HL-60 (cell line): ENCODE data around the gene CLSTN2.

ENCODE experiments used
- CTCF ChIP-seq: IDR thresholded peaks from one replicate; pipeline ENCODE4 v1.5.1; 2011; ENCODE audit warnings: low read length, control low read depth, inconsistent platforms; ENCODE audit not compliant: insufficient read depth
- GABPA ChIP-seq: IDR thresholded peaks from 2 replicates; pipeline ENCODE4 v1.6.1; 2012; ENCODE audit warnings: low read depth
- POLR2AphosphoS5 ChIP-seq: IDR thresholded peaks from 2 replicates; pipeline ENCODE4 v1.6.1; 2012; ENCODE audit warnings: low read depth

GRCh38 chr3:140093742-140094141 lies 158.8 kb downstream of the CLSTN2 start:
- TF ChIP-seq POLR2AphosphoS5 (no peak), CTCF (no peak), GABPA (no peak)
